HTR-8/SVneo (cell line): ENCODE data around the gene UBAC1.

Experiments used
- DNase-seq: peaks from one replicate; pipeline ENCODE4 v3.0.0; 2011; ENCODE audit warnings: low spot score, mixed read lengths; ENCODE audit not compliant: insufficient read length
- FAIRE-seq: peaks from 2 replicates; lab custom pipeline; 2011; peaks lifted over from hg19 to GRCh38; lab: Jason Lieb, UNC

The UBAC1 gene

DNA sequence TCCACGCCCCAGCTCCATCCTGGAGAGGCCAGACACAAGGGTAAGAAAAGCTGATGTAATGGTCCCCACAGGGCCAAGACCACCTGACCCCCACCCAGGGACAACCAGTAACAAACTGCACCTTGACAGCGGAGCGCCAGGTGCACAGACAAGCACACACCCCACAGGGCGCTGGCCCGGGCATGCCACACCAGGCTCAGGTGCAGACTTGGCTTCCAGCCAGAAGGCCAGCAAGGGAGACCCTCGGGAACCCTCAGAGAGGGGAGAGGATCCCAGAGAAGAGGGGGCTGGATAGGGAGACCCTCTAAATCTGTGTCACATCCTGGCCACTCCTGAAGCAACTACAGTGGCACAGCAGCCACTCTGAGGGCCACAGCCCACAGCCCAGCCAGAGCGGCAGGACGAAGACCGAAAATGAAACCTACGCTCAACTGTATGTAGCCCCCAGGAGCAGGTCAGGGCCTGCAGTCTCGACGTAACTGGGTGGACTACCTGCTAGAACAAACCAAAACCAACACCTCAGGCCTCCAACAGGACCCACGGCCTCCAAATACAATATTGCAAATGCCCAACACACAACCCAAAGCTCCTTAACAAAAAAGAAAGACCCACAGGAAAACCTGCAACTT is 72.3 kb downstream of the UBAC1 start:
- no peak for FAIRE-seq
- no peak for DNase-seq

DNA sequence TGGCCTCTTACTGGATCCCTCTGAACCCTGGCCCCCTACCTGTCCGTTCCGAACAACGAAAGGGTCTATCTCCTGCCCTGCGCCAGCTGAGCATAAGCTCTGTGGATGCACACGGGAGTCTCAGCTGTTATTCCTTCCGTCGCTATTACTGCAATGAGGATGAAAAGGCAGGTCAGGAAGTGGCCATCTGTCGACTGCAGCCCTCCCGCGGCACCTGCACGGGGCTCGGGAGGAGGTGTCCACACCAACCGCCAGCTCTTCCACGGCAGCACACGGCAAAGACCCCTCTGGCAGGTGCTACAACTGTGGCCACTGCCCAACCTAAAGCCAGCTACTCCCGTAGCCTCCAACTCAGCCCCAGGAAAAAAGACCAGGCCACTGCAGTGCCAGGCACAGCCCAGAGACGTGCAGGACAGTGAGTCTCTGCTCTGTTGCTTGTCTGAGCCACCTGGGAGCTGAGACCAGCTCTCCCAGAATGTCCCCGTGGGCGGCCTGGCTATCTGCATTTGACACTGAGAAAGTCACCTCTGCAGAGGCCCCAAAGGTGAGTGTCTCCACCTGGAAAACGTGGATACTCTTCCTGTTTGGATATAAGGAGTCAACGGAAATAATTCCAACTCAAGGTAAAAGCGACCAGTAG is 72.9 kb downstream of the UBAC1 start:
- no peak for DNase-seq
- FAIRE-seq = no peak

DNA sequence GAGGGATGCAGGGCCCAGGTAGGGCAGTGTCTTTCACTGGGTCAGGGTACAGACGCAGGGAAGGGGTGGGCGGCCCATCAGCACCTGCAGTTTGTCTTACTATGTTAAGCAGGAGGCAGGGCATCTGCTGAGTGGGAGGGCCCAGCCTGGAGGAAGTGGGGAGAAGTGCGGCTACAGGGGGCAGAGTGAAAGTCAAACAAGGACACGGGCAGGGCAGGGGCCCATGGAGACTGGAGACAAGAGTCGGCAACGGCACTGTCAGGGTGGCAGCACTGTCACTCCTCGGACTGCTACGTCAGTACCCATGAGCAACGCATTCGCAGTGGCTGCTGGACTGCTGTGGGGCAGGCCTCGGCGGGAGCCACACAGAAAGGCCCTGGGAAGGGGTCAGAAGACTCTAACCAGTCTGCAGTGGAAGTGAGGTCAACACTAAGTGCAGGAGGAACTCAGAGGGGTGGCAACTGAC is 73.6 kb downstream of the UBAC1 start:
- FAIRE-seq (no peak), DNase-seq (no peak)

DNA sequence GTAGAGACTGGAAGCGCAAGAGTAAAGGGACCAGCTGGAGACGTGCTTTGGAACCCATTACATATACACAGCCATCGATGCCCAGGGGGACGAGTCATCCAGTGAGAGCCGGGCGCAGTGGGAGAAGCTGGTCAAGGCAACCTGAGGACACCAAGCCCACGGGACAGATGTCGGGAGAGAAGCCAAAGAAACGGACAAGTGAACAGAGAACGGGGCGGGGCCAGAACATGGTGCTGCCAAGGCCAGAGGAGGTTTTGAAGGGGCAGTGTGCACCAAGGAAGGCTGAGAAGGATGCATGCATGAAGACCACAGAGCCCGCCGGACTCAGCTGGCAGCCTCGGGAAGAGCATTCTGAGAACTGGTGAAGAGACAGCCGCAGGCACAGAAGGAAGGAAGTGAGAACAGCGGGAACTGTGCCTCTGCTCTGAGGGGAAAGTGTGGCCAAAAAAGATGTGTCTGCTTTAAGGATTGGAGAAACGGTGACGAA is 74.1 kb downstream of the UBAC1 start:
- no peak for FAIRE-seq
- DNase-seq = no peak

DNA sequence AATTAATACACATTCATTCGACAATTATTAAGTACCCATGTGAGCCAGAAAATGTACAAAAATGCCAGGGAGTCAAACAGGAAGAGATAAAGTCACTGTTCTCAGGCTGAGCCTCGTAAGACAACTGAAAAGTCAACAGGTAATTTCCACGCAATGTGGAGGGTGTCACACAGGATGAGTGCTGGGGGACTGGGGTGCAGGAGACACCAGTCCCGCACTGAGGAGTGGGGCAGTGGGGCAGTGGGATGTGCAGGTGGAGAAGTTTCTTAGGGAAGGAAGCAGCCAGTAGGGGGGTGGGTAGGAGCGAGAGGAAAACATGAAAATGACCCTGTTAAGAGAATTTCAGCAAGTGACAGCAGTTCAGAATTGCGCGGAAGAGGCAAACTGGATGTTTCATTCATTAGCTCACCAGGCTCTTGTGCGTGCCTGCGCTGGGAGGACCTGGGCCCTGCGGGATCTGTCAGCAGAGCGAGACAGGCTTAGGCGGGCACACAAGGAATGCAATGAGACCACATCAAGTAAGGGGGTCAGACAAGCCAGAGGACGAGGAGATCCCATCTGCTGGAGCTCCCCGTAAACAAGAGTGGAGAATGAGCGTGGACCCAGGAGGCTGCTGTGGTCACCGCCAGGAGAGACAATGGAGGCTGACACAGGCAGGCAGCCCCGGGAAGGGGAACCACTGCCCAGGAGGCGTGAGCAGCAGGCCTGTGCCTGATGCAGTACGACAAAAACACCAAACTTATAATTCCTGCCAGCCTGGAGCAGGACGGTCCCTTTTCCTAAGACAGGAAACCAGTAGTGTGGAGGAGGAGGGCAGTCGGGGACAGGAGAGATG is 74.8 kb downstream of the UBAC1 start:
- no peak for FAIRE-seq

DNA sequence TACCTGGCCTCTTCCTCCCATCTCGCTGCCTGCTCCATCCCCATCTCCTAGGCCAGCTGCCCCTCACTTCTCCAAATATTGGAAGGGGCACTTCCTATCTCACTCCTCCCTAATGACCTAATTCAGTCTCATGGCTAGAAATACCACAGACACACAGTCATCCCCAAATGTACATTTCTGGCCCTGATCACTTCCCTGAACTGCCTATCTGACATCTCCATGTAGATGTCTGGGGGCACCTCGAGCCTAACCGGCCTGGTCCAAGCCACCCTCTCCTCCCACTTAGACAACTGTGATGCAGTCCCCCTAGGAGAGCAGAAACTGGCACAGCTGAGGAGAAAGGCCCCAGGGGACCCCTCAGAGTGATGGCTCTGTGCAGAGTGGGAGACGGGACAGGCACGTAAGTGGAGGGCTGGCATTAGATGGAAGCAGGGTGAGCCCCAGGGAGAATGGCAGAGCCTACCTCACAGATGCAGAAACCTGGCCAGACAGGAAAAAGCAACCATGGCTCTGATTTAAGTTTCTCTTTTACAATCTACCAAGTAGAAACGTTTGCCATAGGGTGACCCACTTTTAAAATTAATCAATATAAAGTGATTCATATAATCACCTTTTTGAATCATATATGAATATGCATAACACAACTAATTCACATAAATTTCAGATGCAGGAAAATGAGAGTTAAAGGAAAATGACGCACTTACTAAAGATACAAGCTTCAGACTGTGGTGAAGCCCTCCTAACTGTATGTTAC is 75.9 kb downstream of the UBAC1 start:
- DNase-seq = no peak
- no peak for FAIRE-seq

More for the DNA sequence above, 74.8 kb downstream of the UBAC1 start:
- no peak for DNase-seq

DNA sequence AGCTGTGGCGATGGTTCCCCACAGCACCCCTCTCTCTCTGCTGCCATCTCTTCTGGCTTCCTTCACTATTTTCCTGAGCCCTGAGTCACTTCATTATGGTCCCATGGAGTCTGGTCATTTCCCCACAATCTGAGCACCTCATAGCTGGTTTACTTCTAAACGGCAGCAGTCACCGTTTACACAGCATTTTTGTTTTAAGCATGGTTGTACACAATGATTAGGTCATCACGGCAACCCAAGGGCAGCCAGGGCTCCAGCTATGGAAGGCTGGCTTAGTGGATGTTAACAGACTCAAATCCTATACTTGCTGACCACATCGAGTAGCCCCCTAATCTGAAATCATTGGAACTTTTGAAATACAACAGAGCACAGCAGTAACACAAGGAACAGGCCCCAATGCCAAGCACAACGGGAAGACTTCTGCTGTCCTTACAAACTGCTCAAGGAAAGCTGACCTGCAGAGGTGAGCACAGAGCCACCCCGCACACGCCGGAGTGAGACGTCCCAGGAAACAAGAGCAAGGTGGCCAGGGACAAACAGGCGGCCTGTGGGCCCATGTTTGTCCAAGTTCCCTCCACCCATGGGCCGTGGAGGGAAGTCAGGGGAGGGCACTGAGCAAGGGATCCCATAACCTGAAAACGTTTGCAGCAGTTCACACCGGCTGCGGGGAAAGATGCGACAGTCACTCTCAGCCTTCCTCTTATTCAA is 76.7 kb downstream of the UBAC1 start:
- no peak for FAIRE-seq

DNA sequence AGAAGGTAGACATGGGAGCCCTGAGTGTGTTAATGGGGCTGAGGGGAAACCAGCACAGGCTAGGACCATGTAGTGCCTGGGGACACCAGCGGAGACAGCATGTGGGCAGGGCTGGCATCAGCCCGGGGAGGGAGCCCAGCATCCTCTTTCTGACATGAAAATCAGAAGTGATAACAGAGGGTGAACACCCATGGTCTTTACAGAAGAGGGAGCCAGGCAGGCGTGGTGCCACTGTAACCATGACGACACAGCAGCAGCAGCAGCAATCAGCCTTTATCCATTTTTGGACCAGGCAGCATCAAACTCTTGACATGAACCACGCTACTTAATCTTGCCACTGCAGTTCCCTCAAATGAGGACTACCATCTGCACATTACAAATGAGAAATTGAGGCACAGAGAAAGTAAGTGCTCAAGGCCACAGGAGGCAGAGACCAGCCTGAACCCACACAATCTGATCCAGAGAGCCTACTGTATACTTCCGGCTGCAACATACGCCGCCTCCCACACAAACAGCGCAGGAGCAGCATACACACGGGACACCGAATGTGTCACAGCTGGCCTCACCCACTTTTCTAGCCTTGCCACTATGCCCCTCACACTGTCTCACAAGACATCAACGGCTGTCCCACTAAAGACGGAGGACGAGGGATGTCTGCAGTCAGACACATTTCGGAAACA is 77.6 kb downstream of the UBAC1 start:
- FAIRE-seq (no peak), DNase-seq (no peak)

More for the DNA sequence above, 76.7 kb downstream of the UBAC1 start:
- no peak for DNase-seq
